Activated naive CD8-positive, alpha-beta T cell treated with anti-CD3 and anti-CD28 coated beads, Interleukin-2, amount 10 ng/mL, durations not matched to agents 7 days and 5 days (primary cell): ENCODE measurements around the gene PHACTR3. TPM values are rescaled to one million over a fixed set of nuclear protein-coding genes. Genes with fewer than 3 reads are reported as not detected.

Experiments used
- ATAC-seq: fragments of 150-1000 bp; cut with Tn5 transposase; one replicate; pipeline ENCODE4 v1.10.0; 2021; ENCODE audit warnings: low read depth, moderate library complexity
- POLR2A ChIA-PET: fragments of 350-600 bp; sonication (Branson Sonifier 250); formaldehyde crosslinking; loops from one replicate; lab custom pipeline; 2021; ENCODE audit warnings: antibody characterized with exemption; lab: Charles Lee
- DNase-seq: peaks from one replicate; pipeline ENCODE4 v3.0.0; 2021
- H3K27ac Mint-ChIP-seq: one replicate; pipeline ENCODE4 v1.8.0; 2022; ENCODE audit warnings: mild to moderate bottlenecking, mixed read lengths
- H3K27me3 Mint-ChIP-seq: one replicate; pipeline ENCODE4 v1.8.0; 2022; ENCODE audit warnings: mild to moderate bottlenecking, moderate library complexity, mixed read lengths
- H3K36me3 Mint-ChIP-seq: one replicate; pipeline ENCODE4 v1.8.0; 2021; ENCODE audit warnings: mild to moderate bottlenecking, mixed read lengths
- H3K4me1 Mint-ChIP-seq: one replicate; pipeline ENCODE4 v1.8.0; 2021; ENCODE audit warnings: mixed read lengths
- H3K4me3 Mint-ChIP-seq: one replicate; pipeline ENCODE4 v1.8.0; 2022; ENCODE audit warnings: mild to moderate bottlenecking, moderate library complexity, mixed read lengths
- H3K9me3 Mint-ChIP-seq: one replicate; pipeline ENCODE4 v1.8.0; 2021; ENCODE audit warnings: mixed read lengths
- total RNA-seq, 2 experiments: library from RNA; stranded (reverse); gene quantifications; one replicate each; pipeline ENCODE4 v1.2.3, GENCODE V29; 2021

PHACTR3 gene
- total RNA-seq, 2 experiments from 2014 or later: not detected

GRCh38 chr20:59718071-59718470 lies 113.7 kb downstream of the PHACTR3 start:
- H3K27ac Mint-ChIP-seq: no peak overlapping the region
- peaks cover 9% of the 10 kb centered on the region for H3K4me1 Mint-ChIP-seq
- H3K9me3 Mint-ChIP-seq: peaks cover 6% of the 10 kb centered on the region
- H3K27me3 Mint-ChIP-seq: peaks cover 20% of the 10 kb centered on the region
- H3K4me3 Mint-ChIP-seq: no peak overlapping the region
- no peaks in the 10 kb centered on the region for H3K36me3 Mint-ChIP-seq
- ATAC-seq (no peak), DNase-seq (no peak)
- POLR2A ChIA-PET: no interaction called here

DNA sequence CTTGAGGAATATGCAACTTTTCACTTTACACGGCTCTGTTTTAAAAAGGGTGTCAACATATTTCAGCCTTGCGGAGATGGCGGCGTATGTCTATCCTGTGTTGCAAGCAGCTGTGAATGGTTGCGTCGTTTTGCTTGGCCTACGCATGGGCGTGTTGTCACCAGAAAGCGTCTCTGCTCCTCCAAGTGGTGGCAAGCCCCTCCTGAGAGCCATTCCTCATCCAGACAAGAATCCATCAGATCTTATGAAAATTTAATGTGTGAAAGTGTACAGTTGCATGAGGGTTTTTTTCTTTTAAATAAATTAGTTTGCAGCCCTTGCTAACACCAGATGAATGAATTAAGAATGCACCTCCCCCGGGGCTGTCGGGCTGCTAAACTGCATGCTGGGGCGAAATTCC lies 114.4 kb downstream of the PHACTR3 start:
- Mint-ChIP-seq H3K4me1 (peaks cover 14% of the 10 kb centered on the region), H3K27me3 (peaks cover 16% of the 10 kb centered on the region), H3K9me3 (peaks cover under 1% of the 10 kb centered on the region), H3K27ac (no peak overlapping the region), H3K4me3 (no peak overlapping the region), H3K36me3 (no peaks in the 10 kb centered on the region)
- no peak for ATAC-seq
- POLR2A ChIA-PET: no interaction called here
- DNase-seq: no peak

- Mint-ChIP-seq H3K27me3 (peaks cover 15% of the 10 kb centered on the region), H3K9me3 (no peaks in the 10 kb centered on the region), H3K4me1 (peaks cover 14% of the 10 kb centered on the region), H3K27ac (no peak overlapping the region), H3K4me3 (no peak overlapping the region), H3K36me3 (no peaks in the 10 kb centered on the region)
- POLR2A ChIA-PET: no interaction called here
- ATAC-seq: no peak
- no peak for DNase-seq
Observed at GRCh38 chr20:59720013-59720412, 115.7 kb downstream of the PHACTR3 start.

DNA sequence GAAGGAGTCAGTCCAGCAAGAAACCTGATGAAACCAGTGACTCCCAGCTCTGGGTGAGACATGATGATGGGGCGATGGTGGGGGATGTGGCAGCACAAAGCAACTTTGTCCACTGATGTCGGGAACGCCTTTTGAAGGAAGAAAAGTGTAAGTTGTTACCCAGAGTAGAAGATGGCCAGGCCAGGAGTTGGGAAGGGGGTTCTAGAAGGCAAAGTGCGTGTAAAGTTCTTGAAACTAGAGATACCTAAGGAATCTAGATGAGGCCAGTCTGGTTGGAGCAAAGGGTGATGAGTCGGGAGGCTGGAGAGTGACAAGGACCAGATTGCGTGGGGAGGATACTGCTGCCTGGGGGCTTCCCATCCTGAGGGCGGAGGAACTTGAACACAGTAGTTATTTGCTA lies 117.0 kb downstream of the PHACTR3 start:
- POLR2A ChIA-PET: no interaction called here
- peaks cover 14% of the 10 kb centered on the region for H3K4me1 Mint-ChIP-seq

GRCh38 chr20:59723108-59723500 lies 118.8 kb downstream of the PHACTR3 start:
- Mint-ChIP-seq H3K36me3 (no peaks in the 10 kb centered on the region), H3K4me3 (no peak overlapping the region), H3K27ac (no peak overlapping the region), H3K27me3 (peaks cover 4% of the 10 kb centered on the region), H3K4me1 (peaks cover 14% of the 10 kb centered on the region), H3K9me3 (no peaks in the 10 kb centered on the region)
- no peak for ATAC-seq
- DNase-seq: no peak
- POLR2A ChIA-PET: no interaction called here

More for the DNA sequence above, 117.0 kb downstream of the PHACTR3 start:
- H3K9me3 Mint-ChIP-seq: no peaks in the 10 kb centered on the region
- no peak overlapping the region for H3K27ac Mint-ChIP-seq
- H3K36me3 Mint-ChIP-seq: no peaks in the 10 kb centered on the region
- ATAC-seq (no peak), DNase-seq (no peak)
- no peak overlapping the region for H3K4me3 Mint-ChIP-seq
- H3K27me3 Mint-ChIP-seq: peaks cover 9% of the 10 kb centered on the region

DNA sequence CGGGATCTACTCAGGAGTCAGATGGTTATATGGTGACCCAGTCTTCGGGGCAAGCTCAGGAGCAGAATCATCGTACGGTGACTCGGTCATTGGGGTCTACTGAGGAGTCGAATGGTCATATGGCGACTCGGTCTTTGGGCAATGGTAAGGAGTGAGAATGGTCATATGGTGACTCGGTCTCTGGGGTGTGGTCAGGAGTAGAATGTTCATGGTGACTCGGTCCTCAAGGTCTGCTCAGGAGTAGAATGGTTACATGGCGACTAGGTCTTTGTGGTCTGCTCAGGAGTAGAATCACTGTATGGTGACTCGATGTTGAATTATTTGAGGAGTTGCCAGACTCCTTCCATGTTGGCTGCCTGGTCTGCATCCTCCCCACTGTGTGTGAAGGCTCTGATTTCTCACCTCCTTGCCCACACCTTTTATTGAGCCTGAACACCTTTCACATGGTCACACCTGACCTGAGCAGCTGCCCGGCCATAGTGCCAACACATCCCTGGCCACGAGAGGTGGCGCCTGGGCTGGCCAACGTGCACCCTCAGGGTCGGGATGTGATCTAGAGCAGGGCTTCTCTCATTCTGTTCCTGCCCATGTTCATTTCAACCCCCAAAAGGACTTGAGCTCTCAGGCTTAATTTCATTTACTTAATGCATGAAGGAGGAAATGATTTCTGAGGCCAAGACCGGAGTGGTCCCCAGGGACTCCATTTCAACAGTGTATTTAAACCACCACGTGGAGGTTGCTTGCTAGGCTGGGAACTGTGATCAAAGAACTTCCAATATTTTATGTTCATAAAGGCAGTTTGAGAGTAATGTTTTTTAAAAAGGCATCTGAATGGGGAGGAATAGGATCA lies 119.5 kb downstream of the PHACTR3 start:
- no peak for ATAC-seq

GRCh38 chr20:59724457-59725366 lies 120.4 kb downstream of the PHACTR3 start:
- peaks cover 14% of the 10 kb centered on the region for H3K4me1 Mint-ChIP-seq
- DNase-seq: no peak
- H3K9me3 Mint-ChIP-seq: no peaks in the 10 kb centered on the region
- H3K36me3 Mint-ChIP-seq: no peaks in the 10 kb centered on the region
- no peak overlapping the region for H3K27ac Mint-ChIP-seq
- H3K27me3 Mint-ChIP-seq: peaks cover 2% of the 10 kb centered on the region
- ATAC-seq: no peak
- no peak overlapping the region for H3K4me3 Mint-ChIP-seq
- POLR2A ChIA-PET: no interaction called here

More for the DNA sequence above, 119.5 kb downstream of the PHACTR3 start:
- Mint-ChIP-seq H3K4me1 (peaks cover 14% of the 10 kb centered on the region), H3K9me3 (no peaks in the 10 kb centered on the region), H3K4me3 (no peak overlapping the region), H3K27me3 (peaks cover 2% of the 10 kb centered on the region), H3K36me3 (no peaks in the 10 kb centered on the region), H3K27ac (no peak overlapping the region)
- no peak for DNase-seq
- POLR2A ChIA-PET: no interaction called here

DNA sequence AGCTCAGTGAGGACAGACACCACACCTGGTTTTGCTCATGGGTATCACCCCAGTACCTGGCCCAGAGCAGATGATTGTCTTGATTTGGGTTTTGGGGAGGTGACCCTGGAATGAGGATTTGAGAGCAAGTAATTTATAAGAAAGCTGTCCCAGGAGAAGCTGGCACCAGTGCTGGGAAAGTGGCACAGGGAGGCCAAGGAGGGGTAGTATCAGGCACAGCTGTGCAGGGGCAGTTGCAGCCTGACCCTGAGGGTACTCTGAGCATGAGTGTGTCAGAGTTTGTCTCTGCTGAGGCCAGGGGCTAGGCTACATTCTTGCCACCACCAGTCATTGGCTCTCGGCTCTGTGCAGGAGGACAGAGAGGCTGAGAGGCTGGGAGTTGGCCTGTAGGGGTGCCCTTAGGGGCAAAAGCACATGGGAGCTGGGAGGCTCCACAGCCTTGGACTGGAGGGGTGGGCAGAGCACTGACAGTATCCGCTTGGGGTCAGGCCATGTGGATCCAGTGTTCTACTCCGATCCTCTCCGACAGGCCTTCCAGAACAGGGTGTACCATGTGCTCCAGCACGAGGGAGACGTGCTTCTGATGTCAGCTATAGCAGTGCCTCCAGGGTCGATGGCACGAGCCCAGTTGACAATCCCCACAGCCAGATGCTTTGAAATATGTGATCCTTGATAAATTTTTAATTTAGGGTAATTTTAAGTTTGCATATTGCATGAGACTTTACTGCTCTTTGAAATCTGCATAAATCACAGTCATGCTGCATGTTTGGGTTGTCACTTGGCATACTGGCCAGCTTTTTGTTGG lies 121.3 kb downstream of the PHACTR3 start:
- H3K4me1 Mint-ChIP-seq: peaks cover 14% of the 10 kb centered on the region
- no peak for DNase-seq
- no peaks in the 10 kb centered on the region for H3K36me3 Mint-ChIP-seq
- no peak overlapping the region for H3K4me3 Mint-ChIP-seq
- POLR2A ChIA-PET: no interaction called here
- H3K27ac Mint-ChIP-seq: no peak overlapping the region
- ATAC-seq: no peak
- peaks cover 2% of the 10 kb centered on the region for H3K27me3 Mint-ChIP-seq
- H3K9me3 Mint-ChIP-seq: no peaks in the 10 kb centered on the region

DNA sequence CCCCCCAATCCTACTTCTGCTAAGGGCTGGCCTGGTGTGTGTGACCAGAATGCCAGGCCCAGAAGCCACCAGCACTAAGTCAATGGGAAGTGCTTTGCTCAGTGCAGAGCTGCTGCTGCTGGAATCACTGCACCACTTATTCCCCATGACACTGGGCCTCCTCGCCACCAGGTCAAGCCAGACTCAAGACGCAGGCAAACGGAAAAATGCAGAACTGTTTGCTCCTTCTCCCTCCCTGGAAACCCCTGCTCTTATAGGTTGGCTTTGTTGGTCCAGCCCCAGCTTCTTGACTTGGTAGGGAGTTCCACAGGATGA lies 121.9 kb downstream of the PHACTR3 start:
- POLR2A ChIA-PET: no interaction called here
- Mint-ChIP-seq H3K9me3 (no peaks in the 10 kb centered on the region), H3K36me3 (no peaks in the 10 kb centered on the region), H3K4me3 (no peak overlapping the region), H3K4me1 (peaks cover 14% of the 10 kb centered on the region), H3K27me3 (peaks cover 2% of the 10 kb centered on the region), H3K27ac (no peak overlapping the region)
- ATAC-seq: no peak
- no peak for DNase-seq

DNA sequence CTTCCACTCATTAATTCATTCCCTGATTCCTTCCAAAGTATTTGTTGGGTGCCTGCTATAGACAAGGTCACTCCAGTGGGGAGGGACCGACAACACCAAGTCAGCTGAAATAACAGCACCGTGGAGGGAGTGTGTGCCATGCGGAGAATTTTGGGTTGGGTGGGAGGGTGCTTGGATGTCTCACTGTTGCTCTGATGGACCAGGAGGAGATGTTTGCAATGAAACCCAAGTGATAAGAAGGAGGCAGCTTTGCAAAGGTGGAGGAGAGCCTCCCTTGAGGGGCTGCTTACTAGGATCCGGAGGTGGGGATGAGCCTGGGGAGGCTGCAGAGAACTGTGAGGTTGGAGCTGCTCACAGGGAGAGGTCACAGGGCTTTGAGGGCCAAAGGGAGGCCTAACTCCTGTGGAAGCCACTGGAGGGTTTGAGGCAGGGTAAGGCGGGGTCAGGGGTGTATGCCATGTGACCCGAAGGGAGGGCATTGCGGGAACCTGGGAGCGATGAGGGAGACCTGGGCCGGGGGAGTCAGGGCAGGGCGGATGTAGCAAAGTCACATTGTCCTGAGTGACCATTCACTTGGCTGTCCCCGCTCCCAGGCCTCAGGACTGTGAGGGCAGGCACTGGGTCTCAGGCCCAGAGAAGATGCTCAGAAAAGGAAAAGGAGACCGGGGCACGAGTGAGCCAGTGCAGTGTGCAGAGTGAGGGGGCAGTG lies 124.5 kb downstream of the PHACTR3 start:
- ATAC-seq: no peak
- no peak overlapping the region for H3K27ac Mint-ChIP-seq
- H3K4me1 Mint-ChIP-seq: no peaks in the 10 kb centered on the region
- H3K4me3 Mint-ChIP-seq: no peak overlapping the region
- DNase-seq: no peak
- H3K27me3 Mint-ChIP-seq: no peaks in the 10 kb centered on the region
- no peaks in the 10 kb centered on the region for H3K9me3 Mint-ChIP-seq
- no peaks in the 10 kb centered on the region for H3K36me3 Mint-ChIP-seq
- POLR2A ChIA-PET: no interaction called here

DNA sequence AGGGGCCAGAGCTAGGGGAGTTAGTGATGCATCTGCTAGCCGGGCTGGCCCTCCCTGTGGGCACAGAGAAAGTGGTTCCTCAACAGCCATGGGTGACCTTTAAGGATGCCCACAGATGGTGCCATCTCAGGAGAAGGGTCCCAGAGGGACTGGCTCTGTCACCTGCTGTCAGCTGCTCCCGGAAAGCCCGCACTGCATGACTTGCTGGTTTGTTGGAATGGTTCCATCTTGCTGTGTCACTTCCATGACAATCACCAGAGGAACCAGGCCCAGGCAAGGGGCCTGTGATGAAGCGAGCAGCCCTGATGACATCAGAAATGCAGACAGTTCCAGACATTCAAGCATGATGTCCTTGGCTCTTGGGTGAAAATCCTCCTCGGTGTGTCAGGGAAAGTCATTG lies 125.2 kb downstream of the PHACTR3 start:
- no peaks in the 10 kb centered on the region for H3K9me3 Mint-ChIP-seq
- no peak overlapping the region for H3K27ac Mint-ChIP-seq
- POLR2A ChIA-PET: no interaction called here
- H3K4me3 Mint-ChIP-seq: no peak overlapping the region
- H3K36me3 Mint-ChIP-seq: no peaks in the 10 kb centered on the region
- no peaks in the 10 kb centered on the region for H3K27me3 Mint-ChIP-seq
- H3K4me1 Mint-ChIP-seq: no peaks in the 10 kb centered on the region
- DNase-seq: no peak
- ATAC-seq: no peak

DNA sequence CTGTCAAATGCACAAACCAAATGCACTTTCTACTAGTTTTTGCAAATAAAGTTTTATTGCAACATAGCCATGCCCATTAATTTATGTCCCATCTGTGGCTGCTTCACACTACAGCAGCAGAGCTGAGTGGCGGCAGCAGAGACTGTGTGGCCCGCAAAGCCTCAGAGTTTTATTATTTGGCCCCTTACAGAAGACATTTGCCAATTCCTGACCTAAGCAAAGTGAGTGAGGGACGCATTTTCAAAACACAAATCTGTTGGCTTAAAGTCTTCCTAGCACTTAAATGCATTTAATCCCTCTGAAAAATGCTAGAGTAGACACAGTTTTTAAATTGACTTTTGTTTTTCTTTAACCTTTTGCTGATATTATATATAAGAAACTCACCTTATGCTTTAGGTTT lies 126.4 kb downstream of the PHACTR3 start:
- H3K4me1 Mint-ChIP-seq: no peaks in the 10 kb centered on the region
- DNase-seq (no peak), ATAC-seq (no peak)
- no peaks in the 10 kb centered on the region for H3K9me3 Mint-ChIP-seq
- H3K4me3 Mint-ChIP-seq: no peak overlapping the region
- H3K27ac Mint-ChIP-seq: no peak overlapping the region
- POLR2A ChIA-PET: no interaction called here
- H3K36me3 Mint-ChIP-seq: no peaks in the 10 kb centered on the region
- H3K27me3 Mint-ChIP-seq: no peaks in the 10 kb centered on the region

- ATAC-seq: no peak
- no peak overlapping the region for H3K4me3 Mint-ChIP-seq
- POLR2A ChIA-PET: no interaction called here
Observed at GRCh38 chr20:59731376-59731775, 127.0 kb downstream of the PHACTR3 start.

More at GRCh38 chr20:59731376-59731775, 127.0 kb downstream of the PHACTR3 start:
- Mint-ChIP-seq H3K27ac (no peak overlapping the region), H3K9me3 (no peaks in the 10 kb centered on the region), H3K4me1 (no peaks in the 10 kb centered on the region), H3K27me3 (no peaks in the 10 kb centered on the region), H3K36me3 (no peaks in the 10 kb centered on the region)
- no peak for DNase-seq
